GM18873 (cell line): ENCODE data around the gene SV2B.
A peak's percentile ranks its signal among the peaks of the same experiment; 100 is the strongest.

Experiments
- ATAC-seq: cut with Tn5 transposase; IDR thresholded peaks from one replicate; pipeline ENCODE4 v1.9.1; 2021; ENCODE audit warnings: mild to moderate bottlenecking, moderate library complexity, moderate number of reproducible peaks; ENCODE audit not compliant: unreplicated experiment, low FRiP score

Gene SV2B

GRCh38 chr15:91258415-91258759 is 158.3 kb downstream of the SV2B start:
- ATAC-seq = no peak

DNA sequence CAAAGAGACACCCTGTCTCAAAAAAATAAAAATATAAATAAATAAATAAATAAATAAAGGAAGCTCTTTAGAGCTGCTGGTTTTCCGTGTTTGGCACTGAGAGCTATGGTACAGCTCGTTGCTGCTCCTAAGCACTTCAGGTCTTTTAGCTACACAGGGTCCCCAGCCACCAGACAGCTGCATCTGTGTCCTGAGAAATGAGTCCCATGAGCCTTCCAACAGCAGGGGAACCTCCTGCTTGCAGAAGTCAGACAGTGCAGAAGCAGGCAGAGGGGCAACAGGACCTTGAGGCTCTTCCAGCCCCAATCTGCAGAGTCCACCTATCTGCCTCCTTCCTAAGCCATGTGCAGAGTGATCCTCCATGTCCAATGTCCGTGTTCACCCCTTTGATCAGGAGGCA is 159.0 kb downstream of the SV2B start:
- ATAC-seq = no peak

GRCh38 chr15:91261345-91261744 is 161.3 kb downstream of the SV2B start:
- ATAC-seq = no peak

DNA sequence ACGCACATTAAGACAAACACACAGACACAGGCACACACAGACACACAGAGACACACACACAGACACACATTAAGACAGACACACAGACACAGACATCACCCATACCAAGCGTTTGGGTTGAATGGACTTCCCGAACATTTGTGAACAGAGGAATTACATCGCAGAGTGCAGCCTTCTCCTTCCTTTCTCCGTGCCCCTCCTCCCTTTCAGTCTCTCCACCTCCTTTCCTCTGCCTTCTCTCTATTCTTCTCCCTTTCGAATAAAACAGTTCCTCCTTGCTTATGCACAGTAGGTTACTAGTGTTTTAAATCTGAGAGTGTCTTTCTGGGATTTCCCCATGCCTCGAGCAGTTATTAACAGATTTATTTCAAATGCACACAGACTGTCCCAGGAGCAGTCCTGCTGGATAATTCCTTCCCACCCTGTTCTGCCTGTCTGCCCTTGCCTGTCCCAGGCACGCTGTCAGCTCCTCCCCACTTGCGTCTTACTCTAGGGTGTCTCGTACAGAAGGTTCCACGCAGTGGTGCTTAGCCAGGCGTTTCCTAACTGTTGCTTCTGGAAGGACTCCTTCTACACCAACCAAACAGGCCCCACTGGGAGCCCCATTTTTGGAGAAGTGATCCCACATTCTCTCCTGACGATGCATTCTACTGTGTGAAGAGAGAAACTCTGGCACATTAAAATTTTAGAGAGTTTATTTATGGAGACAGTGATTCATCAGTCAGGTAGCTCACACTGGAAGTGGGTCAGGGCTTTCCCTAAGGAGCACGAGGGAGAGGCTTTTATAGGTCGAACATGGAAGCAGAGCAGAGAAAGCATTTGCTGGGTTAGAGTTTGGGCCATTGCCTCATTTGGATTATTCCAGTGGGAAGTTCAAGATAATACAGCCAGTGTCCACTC is 163.8 kb downstream of the SV2B start:
- ATAC-seq = no peak

DNA sequence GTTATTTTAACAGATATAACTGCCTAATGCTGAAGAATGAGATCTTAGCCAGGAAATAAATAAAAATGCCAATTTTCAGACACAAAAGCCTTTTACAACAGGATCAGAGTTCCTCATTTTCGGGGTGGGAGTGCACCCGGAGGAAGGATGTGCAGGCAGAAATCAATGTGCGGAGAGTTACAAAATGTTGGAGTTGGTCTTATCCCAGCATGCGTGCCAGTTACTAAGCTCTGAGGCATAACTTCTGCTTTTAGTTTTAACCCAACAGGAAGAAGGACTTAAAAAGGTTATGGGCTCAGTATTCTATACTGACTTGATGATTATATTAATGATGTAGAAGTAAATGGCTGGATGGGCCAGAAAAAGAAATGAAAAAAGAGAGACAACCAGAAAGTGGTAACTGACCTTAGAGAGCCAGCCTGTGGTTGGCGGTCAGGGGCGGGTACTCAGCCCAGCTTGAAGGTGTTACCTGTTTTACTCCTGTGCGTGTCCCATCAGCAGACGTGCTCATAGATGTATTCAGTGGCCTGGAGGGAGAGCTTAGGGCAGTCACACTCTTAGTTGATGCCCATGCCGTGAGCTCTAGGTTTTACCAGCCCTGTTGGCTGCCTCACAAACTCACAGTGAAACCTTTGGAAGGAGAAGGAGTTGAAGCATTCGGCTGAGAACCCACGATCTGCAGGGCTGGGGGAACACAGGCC is 164.7 kb downstream of the SV2B start:
- no peak for ATAC-seq

GRCh38 chr15:91265416-91265940 is 165.4 kb downstream of the SV2B start:
- ATAC-seq = no peak

DNA sequence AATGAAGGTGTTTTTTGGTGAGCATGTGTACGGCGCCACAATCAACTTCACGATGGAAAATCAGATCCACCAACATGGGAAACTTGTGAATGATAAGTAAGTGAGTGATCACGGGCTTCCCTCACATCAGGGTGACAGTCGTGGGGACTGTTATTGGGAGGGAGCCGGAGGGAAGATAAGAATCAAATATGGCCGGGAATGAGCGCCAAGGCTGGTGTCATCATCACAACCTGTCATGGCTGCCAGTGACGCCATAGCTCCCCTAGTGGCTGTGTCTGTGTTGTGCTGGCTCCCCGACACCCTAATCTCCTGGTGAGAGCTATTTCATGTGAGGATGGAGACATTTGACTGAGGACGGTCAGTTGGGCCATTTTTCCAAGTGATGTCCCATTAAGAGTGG is 168.5 kb downstream of the SV2B start:
- no peak for ATAC-seq

GRCh38 chr15:91270747-91271146 is 170.7 kb downstream of the SV2B start:
- no peak for ATAC-seq

- ATAC-seq = no peak
Observed at GRCh38 chr15:91271565-91272153, 171.6 kb downstream of the SV2B start.

GRCh38 chr15:91275844-91276243 is 175.8 kb downstream of the SV2B start:
- ATAC-seq = no peak

- ATAC-seq = no peak
Observed at GRCh38 chr15:91278951-91279350, 178.9 kb downstream of the SV2B start.

GRCh38 chr15:91279486-91279885 is 179.4 kb downstream of the SV2B start:
- no peak for ATAC-seq

DNA sequence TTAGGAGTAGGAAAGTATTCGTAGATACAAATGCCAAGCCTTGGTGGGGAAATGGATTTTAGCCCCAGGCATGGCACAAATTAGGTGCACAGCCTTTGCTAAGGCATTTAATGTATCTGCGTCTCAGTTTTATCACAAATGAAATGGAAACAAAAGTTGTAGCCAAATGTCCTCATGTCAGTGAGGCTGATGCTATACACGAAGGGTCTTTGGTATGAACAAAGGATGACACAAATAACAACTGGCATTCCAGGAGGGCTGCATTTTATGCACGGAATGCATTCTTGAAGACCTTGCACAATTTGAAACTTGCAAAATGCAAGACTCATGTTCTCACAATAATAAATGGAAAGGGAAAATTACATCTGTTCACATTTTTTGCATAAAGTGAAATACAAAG is 181.9 kb downstream of the SV2B start:
- ATAC-seq = no peak

GRCh38 chr15:91282486-91282885 is 182.4 kb downstream of the SV2B start:
- no peak for ATAC-seq

GRCh38 chr15:91283155-91283554 is 183.1 kb downstream of the SV2B start:
- ATAC-seq = no peak

DNA sequence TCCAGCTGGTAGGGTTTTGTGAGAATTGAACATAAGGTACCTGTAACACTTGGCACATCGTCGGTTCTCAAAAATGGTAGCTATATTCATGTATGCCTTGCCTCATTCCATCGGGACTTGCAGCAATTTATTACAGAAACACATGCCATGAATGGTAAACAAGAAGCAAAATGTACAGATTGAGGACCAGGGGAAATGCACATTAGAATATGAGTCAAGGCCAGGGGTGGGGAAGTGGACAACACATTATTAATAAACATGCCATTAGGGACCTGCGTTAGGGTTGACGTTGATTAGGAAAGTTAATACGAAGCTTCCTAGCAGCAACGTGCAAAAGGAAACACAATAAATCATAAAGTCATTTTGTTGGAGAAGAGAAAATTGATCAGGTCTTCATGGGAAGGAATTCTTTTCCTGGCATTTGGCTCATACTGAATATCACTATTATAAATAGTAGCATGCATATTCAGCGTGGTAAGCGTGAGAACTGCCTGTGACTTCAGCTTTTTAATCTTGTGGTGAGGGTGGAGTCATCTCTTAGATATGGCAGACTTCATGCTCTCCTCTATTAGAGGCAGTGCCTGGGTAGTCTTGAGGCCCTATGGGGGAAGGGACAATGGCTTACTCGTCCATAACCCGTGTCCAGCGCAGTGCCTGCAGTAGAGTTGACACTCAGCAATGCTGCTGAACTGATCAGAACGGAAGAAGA is 184.9 kb downstream of the SV2B start:
- ATAC-seq = no peak

DNA sequence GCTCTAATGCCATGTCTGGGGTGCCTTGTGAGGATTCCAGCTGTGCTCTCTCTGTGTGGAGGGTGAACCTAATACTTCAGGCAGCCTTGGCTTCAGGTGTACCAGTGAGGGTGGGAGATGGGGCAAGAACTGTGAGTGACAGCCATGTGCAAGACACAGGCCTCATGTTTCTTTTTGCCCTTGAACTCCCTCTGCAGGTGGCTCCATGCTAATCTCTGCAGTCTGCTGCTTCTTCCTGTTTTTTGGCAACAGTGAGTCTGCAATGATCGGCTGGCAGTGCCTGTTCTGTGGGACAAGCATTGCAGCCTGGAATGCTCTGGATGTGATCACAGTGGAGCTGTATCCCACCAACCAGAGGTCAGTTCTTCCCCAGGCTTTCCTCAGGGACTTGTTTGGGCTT is 189.3 kb downstream of the SV2B start:
- no peak for ATAC-seq

DNA sequence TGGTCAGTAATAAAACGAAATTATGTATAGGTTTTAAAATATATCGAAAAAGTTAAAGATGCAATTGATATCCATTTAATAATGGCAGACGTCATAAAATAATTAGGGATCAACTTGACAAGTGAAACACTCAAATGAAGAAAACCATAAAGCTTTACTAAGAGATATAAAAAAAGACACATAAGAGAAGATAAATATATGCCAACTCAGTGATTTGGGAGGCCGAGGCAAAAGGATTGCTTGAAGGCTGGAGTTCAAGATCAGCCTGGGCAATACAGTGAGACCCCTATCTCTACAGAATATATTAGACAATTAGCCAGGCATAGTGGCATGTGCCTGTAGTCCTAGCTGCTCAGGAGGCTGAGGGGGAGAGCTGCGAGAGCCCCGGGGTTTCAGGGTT is 190.5 kb downstream of the SV2B start:
- no peak for ATAC-seq

DNA sequence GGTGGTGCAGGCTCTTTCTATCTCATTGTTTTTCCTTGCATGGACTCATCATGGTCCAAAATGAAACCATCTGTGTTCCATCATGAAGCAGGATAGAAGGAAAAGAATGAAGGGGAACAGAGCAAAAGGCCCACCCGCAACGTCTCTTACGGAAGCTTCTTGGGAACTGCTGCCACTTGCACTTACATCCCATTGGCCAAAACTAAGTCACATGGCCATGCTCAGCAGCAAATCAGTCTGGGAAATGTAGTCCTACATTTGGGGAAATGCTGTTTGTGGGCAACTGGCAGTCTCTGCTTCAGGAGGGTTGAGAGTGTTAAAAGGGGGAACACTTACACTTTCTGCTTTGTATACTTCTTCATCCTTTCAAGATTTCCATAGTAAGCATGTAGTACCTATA is 191.6 kb downstream of the SV2B start:
- peak; percentile 71 for ATAC-seq

GRCh38 chr15:91294344-91294743 is 194.3 kb downstream of the SV2B start:
- no peak for ATAC-seq

- no peak for ATAC-seq
Observed at GRCh38 chr15:91294795-91295194, 194.7 kb downstream of the SV2B start.
